Measurements from ENCODE around the gene TCN1.
"Not testable (repeated sequence)": the region's sequence is repeated elsewhere in the genome, so short reads cannot be mapped to it uniquely, and the experiment has no call there.

The TCN1 gene, protein sequence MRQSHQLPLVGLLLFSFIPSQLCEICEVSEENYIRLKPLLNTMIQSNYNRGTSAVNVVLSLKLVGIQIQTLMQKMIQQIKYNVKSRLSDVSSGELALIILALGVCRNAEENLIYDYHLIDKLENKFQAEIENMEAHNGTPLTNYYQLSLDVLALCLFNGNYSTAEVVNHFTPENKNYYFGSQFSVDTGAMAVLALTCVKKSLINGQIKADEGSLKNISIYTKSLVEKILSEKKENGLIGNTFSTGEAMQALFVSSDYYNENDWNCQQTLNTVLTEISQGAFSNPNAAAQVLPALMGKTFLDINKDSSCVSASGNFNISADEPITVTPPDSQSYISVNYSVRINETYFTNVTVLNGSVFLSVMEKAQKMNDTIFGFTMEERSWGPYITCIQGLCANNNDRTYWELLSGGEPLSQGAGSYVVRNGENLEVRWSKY

DNA sequence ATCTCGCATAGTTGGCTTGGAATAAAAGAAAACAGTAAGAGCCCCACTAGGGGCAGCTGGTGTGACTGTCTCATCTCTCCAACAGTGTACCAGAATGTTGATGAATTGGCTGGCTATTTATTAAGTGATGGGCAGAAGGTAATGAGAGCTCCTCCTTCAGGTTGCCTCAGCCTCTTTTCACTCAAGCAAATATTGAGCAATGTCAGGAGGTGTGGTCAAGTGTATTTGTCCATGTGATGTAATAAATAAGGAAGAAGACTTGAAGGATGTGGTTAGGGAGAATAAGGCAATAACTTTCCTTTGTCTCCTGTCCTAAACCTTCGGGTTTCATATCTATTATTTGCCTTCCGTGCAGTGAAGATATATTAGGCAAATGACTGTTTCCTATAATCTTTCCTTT, at the start of gene TCN1:
Gene TCN1 (minus strand): TSS at position 91 of the 400 bp plus-strand sequence. CDS start 17 bp downstream, at position 74.
- no peak within 1 kb of the TSS for H3K4me3 ChIP-seq (ENCODE audit: low read depth, low read length)
- no peak for DNase-seq (ENCODE audit: low read depth)
- TF ChIP-seq, protein P1, sequence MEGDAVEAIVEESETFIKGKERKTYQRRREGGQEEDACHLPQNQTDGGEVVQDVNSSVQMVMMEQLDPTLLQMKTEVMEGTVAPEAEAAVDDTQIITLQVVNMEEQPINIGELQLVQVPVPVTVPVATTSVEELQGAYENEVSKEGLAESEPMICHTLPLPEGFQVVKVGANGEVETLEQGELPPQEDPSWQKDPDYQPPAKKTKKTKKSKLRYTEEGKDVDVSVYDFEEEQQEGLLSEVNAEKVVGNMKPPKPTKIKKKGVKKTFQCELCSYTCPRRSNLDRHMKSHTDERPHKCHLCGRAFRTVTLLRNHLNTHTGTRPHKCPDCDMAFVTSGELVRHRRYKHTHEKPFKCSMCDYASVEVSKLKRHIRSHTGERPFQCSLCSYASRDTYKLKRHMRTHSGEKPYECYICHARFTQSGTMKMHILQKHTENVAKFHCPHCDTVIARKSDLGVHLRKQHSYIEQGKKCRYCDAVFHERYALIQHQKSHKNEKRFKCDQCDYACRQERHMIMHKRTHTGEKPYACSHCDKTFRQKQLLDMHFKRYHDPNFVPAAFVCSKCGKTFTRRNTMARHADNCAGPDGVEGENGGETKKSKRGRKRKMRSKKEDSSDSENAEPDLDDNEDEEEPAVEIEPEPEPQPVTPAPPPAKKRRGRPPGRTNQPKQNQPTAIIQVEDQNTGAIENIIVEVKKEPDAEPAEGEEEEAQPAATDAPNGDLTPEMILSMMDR (IDR thresholded peaks at IDR 0.05; ENCODE audit: low read depth, low read length, missing control alignments), result no peak
- in situ Hi-C loops (cut with HindIII; ENCODE audit: low sequenced_read_pairs), result no loop called here

DNA sequence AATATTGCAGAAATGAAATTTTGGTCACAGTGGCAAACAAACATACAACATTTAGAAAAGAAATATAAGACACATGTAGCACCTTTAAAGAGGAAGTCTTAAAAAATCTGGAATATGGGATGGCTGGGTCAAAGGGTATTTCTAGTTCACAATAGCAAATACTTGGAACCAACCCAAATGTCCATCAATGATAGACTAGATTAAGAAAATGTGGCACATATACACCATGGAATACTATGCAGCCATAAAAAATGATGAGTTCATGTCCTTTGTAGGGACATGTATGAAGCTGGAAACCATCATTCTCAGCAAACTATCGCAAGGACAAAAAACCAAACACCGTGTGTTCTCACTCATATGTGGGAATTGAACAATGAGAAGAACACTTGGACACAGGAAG, 37.3 kb upstream of the TCN1 start:
- H3K4me3 ChIP-seq (ENCODE audit: low read depth, low read length); in situ Hi-C loops (cut with HindIII; ENCODE audit: low sequenced_read_pairs); DNase-seq (ENCODE audit: low read depth): not testable (repeated sequence)

DNA sequence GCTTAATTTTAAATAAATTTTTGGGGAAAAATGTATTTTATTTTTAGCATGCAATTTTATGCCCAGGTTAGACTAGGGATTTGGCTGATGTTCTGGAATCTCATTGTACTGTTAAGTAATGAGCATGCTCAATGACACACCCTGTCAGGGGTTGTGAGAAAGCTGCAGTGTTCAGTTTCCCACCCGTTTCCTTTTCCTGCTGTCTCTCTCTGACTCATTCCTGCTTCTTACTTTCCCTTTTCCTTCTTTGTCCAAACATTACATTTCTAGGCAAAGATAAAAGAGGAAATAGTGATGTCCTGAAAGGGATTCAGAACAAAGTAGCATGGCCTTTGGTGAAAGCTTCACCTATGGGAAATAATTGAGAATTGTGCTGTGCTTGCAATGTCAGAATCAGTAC, 35.0 kb upstream of the TCN1 start:
- no peak overlapping the region for H3K4me3 ChIP-seq (ENCODE audit: low read depth, low read length)
- TF ChIP-seq, protein P1 (IDR thresholded peaks at IDR 0.05; ENCODE audit: low read depth, low read length, missing control alignments), result no peak
- peak; percentile 4 for DNase-seq (ENCODE audit: low read depth)
- in situ Hi-C loops (cut with HindIII; ENCODE audit: low sequenced_read_pairs), result no loop called here

DNA sequence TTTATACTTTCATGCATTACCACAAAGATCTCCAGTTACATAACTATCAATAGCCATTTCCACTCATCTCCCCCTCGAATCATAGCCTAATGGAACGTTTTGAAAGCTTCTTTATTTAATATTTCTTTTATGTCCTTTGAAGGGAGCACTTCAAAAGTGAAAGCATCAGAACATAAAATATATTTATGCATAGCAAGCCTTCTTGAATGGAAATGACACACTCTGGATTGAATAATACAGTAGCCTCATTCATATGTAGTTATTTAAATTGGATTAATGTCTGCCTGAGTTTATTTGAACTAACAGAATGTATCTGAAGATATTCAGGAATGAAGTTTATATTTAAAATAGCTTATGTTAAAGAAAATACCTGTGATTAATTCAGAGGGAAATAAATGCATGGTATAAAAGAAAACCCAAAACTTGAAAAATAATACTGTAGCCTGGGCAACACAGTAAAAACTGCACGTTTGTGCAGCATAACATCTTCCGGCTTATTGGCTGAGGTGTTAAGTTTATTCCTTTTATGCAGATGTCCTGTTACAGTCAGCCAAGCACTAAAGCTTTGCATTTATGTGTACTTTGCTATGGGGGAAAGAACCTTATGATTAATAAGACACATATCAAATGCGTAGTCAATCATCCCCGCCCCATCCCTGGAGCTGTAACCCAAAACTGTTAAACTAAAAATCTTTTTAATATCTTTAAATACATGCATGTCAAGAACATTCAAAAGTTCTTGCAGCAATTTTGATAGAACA, 34.3 kb upstream of the TCN1 start:
- no peak overlapping the region for H3K4me3 ChIP-seq (ENCODE audit: low read depth, low read length)
- no peak for DNase-seq (ENCODE audit: low read depth)
- TF ChIP-seq, protein P1 (IDR thresholded peaks at IDR 0.05; ENCODE audit: low read depth, low read length, missing control alignments), result no peak
- in situ Hi-C loops (cut with HindIII; ENCODE audit: low sequenced_read_pairs), result no loop called here

DNA sequence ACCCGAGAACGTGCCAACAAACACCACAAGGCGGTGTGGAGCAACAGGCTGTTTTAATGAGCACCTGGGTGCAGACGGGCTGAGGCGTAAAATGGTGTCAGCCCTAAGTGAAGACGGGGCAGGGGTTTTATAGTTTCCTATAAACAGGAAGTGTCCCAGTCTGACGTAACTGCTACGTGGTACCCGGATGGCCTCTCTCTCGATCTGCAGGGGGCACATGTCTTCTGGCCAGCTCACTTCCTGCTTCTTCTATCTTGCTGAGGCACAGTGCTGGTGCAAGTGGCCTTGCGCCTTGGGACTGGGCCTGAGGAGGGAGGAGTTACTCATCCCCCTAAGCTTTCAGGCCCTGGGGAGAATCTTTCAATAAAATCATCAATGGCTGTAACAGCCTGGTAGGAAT, 33.2 kb upstream of the TCN1 start:
- in situ Hi-C loops (cut with HindIII; ENCODE audit: low sequenced_read_pairs), result no loop called here
- no peak overlapping the region for H3K4me3 ChIP-seq (ENCODE audit: low read depth, low read length)
- TF ChIP-seq, protein P1 (IDR thresholded peaks at IDR 0.05; ENCODE audit: low read depth, low read length, missing control alignments), result no peak
- no peak for DNase-seq (ENCODE audit: low read depth)

DNA sequence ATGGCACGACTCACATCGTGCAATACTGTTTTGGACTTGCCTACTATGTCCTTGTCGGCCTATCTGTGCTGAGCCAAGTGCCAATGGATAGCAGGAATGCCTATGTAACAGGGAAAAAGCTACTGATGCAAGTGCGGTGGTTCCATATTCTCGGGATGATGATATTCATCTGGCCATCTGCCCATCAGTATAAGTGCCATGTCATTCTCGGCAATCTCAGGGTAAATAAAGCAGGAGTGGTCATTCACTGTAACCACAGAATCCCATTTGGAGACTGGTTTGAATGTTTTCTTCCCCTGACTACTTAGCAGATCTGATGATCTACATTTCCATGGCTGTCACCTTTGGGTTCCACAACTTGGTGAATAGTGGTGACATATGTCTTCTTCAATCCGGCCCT, 32.4 kb upstream of the TCN1 start:
- in situ Hi-C loops (cut with HindIII; ENCODE audit: low sequenced_read_pairs), result no loop called here
- TF ChIP-seq, protein P1 (IDR thresholded peaks at IDR 0.05; ENCODE audit: low read depth, low read length, missing control alignments), result no peak
- H3K4me3 ChIP-seq (ENCODE audit: low read depth, low read length), result no peak overlapping the region
- DNase-seq (ENCODE audit: low read depth), result no peak

DNA sequence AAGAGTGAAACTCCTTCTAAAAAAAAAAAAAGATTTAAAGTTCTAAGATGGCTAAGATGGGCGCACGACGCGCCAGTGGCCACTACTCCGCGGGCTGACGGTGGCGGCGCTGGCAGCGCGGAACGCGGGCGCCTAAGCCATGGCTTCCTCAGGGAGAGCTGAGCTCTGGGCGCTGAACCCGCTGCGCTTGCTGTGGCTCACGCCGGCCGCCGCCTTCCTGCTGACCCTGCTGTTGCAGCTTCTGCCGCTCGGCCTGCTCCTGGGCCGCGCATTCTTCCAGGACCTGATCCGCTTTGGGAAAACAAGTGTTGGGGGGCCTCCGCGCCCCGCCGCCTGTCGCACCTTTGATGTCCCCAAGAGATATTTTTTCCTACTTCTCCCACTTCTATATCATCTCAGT, 31.8 kb upstream of the TCN1 start:
- H3K4me3 ChIP-seq (ENCODE audit: low read depth, low read length), result no peak overlapping the region
- in situ Hi-C loops (cut with HindIII; ENCODE audit: low sequenced_read_pairs), result no loop called here
- TF ChIP-seq, protein P1 (IDR thresholded peaks at IDR 0.05; ENCODE audit: low read depth, low read length, missing control alignments), result no peak
- DNase-seq (ENCODE audit: low read depth), result no peak

All from astrocyte of the cerebellum (primary cell).